ENCODE measurements around the gene VMP1. TPM values are rescaled to one million over a fixed set of nuclear protein-coding genes. Genes with fewer than 3 reads are reported as not detected.

Gene VMP1
- total and polyA plus RNA-seq, 2 of the 13 experiments (the other 11 are each of a cell fraction or from before 2014, with no cell fraction given) = 186 to 271 TPM

- no peak for TF ChIP-seq ZMYM3 (CRISPR knock-in tag; IDR thresholded peaks at IDR 0.05)
- TF ChIP-seq ZZZ3 (CRISPR knock-in tag; IDR thresholded peaks at IDR 0.05; ENCODE audit: borderline replicate concordance) = no peak
- TF ChIP-seq SPEN (CRISPR knock-in tag; IDR thresholded peaks at IDR 0.05; ENCODE audit: low read depth) = no peak
- TF ChIP-seq SALL2 (CRISPR knock-in tag; IDR thresholded peaks at IDR 0.05) = no peak
- no peak for TF ChIP-seq NONO (IDR thresholded peaks at IDR 0.05)
- TF ChIP-seq NONO (CRISPR knock-in tag; conservative IDR thresholded peaks at IDR 0.05) = no peak
- no peak for TF ChIP-seq ZBTB42 (CRISPR knock-in tag; IDR thresholded peaks at IDR 0.05)
- no peak for TF ChIP-seq RFXANK (CRISPR knock-in tag; IDR thresholded peaks at IDR 0.05)
- no peak for TF ChIP-seq ZNF33B (CRISPR knock-in tag; IDR thresholded peaks at IDR 0.05)
- peak; percentile 86 for TF ChIP-seq ZBTB25 (CRISPR knock-in tag; IDR thresholded peaks at IDR 0.05)
- 0 out of 2 replicates have a peak, but pooled peaks have one; percentile 29 for TF ChIP-seq ARID2 (CRISPR knock-in tag; IDR thresholded peaks at IDR 0.05; ENCODE audit: borderline replicate concordance)
- no peak for TF ChIP-seq ZNF768 (CRISPR knock-in tag; IDR thresholded peaks at IDR 0.05)
- TF ChIP-seq MTF2 (CRISPR knock-in tag; IDR thresholded peaks at IDR 0.05; ENCODE audit: borderline replicate concordance) = no peak
- TF ChIP-seq ZNF317 (CRISPR knock-in tag; IDR thresholded peaks at IDR 0.05) = no peak
- TF ChIP-seq HOXA9 (CRISPR knock-in tag; IDR thresholded peaks at IDR 0.05; ENCODE audit: borderline replicate concordance) = no peak
- no peak for TF ChIP-seq SKI (IDR thresholded peaks at IDR 0.05; ENCODE audit: partially characterized antibody)
- TF ChIP-seq, protein P1, sequence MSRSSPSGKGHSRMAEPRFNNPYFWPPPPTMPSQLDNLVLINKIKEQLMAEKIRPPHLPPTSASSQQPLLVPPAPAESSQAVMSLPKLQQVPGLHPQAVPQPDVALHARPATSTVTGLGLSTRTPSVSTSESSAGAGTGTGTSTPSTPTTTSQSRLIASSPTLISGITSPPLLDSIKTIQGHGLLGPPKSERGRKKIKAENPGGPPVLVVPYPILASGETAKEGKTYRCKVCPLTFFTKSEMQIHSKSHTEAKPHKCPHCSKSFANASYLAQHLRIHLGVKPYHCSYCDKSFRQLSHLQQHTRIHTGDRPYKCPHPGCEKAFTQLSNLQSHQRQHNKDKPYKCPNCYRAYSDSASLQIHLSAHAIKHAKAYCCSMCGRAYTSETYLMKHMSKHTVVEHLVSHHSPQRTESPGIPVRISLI (CRISPR knock-in tag; IDR thresholded peaks at IDR 0.05; ENCODE audit: borderline replicate concordance) = peak; percentile 79; the same call in 1 of the 2 replicates
- TF ChIP-seq ZNF780A (CRISPR knock-in tag; IDR thresholded peaks at IDR 0.05) = no peak
- TF ChIP-seq SMYD3 (CRISPR knock-in tag; IDR thresholded peaks at IDR 0.05) = no peak
- TF ChIP-seq MED8 (CRISPR knock-in tag; IDR thresholded peaks at IDR 0.05; ENCODE audit: insufficient replicate concordance) = no peak
- no peak for TF ChIP-seq ZNF790 (CRISPR knock-in tag; IDR thresholded peaks at IDR 0.05; ENCODE audit: borderline replicate concordance)
- 0 out of 2 replicates have a peak, but pooled peaks have one; percentile 9 for TF ChIP-seq IRF2 (CRISPR knock-in tag; IDR thresholded peaks at IDR 0.05)
- TF ChIP-seq, protein P2, sequence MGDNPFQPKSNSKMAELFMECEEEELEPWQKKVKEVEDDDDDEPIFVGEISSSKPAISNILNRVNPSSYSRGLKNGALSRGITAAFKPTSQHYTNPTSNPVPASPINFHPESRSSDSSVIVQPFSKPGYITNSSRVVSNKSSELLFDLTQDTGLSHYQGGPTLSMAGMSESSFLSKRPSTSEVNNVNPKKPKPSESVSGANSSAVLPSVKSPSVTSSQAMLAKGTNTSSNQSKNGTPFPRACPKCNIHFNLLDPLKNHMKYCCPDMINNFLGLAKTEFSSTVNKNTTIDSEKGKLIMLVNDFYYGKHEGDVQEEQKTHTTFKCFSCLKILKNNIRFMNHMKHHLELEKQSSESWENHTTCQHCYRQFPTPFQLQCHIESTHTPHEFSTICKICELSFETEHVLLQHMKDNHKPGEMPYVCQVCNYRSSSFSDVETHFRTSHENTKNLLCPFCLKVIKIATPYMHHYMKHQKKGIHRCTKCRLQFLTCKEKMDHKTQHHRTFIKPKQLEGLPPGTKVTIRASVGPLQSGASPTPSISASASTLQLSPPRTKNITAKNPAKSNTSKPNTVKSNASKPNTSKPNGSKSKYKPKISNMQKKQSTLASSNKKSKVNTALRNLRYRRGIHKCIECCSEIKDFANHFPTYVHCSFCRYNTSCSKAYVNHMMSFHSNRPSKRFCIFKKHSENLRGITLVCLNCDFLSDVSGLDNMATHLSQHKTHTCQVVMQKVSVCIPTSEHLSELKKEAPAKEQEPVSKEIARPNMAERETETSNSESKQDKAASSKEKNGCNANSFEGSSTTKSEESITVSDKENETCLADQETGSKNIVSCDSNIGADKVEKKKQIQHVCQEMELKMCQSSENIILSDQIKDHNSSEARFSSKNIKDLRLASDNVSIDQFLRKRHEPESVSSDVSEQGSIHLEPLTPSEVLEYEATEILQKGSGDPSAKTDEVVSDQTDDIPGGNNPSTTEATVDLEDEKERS (CRISPR knock-in tag; IDR thresholded peaks at IDR 0.05) = no peak
- TF ChIP-seq NCOR1 (IDR thresholded peaks at IDR 0.05; ENCODE audit: borderline replicate concordance, low read length) = peak; percentile 24; the same call in 1 of the 2 replicates
- no peak for TF ChIP-seq GTF3A (CRISPR knock-in tag; conservative IDR thresholded peaks at IDR 0.05)
- no peak for TF ChIP-seq ZKSCAN8 (CRISPR knock-in tag; IDR thresholded peaks at IDR 0.05; ENCODE audit: borderline replicate concordance)
- TF ChIP-seq PTBP1 (IDR thresholded peaks at IDR 0.05; ENCODE audit: low read depth, low read length, poor library complexity, severe bottlenecking) = no peak
- no peak for TF ChIP-seq ZNF225 (CRISPR knock-in tag; IDR thresholded peaks at IDR 0.05)
These were observed 141.3 kb downstream of the VMP1 start (continued) for GRCh38 chr17:59848778-59849177.
